ENCODE data around the gene NLGN4X.
A peak's percentile ranks its signal among the peaks of the same experiment; 100 is the strongest.

The NLGN4X gene

DNA sequence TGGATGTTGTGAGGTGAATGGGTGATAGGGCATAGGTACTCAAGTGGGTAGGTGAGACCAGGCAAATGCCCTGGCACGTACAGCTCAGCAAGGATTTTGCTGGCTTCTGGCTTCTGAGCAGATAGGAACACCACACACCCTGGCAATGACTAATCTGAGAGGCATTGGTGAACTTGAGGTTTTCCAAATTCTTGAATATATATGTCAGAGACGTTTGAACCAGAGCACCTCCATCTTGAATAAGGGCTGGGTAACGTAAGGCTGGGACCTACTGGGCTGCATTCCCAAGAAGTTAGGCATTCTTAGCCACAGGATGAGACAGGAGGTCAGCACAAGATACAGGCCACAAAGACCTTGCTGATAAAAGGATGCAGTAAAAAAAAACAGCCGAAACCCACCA lies 204.5 kb downstream of the NLGN4X start:
- no peak for DNase-seq (ENCODE audit: low read depth in 1 of 2, low spot score in 1 of 2)
- in situ Hi-C loops (cut with HindIII; ENCODE audit: low pct_unique_long_range_greater_than_20kb, low sequenced_read_pairs) = no loop called here
- no peak for TF ChIP-seq JUND (IDR thresholded peaks at IDR 0.05; ENCODE audit: low read depth)

DNA sequence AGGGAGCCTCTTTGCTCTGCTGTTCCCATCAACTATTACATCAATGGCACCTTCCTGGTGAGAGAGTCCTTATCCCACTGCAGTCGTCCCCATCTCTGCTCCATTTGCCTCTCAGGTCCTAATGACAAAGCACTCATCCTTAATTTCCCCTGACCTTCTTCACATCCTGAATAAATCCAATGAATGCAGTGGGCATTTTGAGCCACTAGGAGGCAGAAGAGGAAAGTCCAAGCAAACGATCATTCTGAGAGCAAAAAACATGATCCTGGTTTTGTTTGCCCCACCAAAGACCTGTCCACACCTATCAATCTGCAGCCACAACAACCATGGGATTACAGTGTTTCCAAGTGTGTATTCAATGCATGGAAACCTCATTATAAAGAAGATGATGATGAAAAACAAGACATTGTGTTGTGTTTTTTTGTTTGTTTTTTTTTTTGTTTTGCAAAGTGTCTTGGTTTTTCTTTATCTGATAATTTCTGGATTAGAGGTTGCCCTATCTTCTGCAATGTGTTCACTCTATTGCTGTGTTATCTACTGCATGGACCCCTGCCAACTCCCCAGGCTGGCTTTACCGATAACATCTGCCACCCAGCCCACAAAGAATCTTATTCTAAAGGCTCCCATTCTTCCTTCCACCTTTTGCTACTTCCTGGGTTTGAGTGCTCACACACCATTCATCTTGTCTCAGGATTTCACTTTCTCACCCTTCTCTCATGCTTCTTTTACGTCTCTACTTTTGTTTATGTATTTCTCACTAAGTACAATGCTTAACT lies 207.2 kb downstream of the NLGN4X start:
- in situ Hi-C loops (cut with HindIII; ENCODE audit: low pct_unique_long_range_greater_than_20kb, low sequenced_read_pairs) = no loop called here
- TF ChIP-seq JUND (IDR thresholded peaks at IDR 0.05; ENCODE audit: low read depth) = no peak
- DNase-seq (ENCODE audit: low read depth in 1 of 2, low spot score in 1 of 2) = peak in 1 of 2 experiments; percentile 59

DNA sequence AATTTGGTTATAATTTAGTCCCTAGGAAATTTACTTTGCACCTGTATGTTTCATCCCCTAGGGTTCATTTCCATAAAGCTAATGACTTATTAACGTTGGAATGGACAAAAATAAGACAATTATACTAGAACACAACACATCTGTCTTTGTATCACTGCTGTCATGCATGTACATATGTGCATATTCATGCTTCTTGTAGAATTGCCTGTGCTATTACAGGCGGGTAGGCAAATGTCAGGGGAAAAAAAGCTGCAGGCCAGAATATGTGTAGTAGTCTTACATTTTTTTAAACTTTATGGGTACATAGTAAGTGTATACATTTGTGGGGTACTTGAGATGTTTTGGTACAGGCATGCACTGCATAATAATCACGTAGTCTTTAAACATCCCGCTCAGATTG lies 209.6 kb downstream of the NLGN4X start:
- DNase-seq (ENCODE audit: low read depth in 1 of 2, low spot score in 1 of 2) = no peak
- in situ Hi-C loops (cut with HindIII; ENCODE audit: low pct_unique_long_range_greater_than_20kb, low sequenced_read_pairs) = no loop called here

DNA sequence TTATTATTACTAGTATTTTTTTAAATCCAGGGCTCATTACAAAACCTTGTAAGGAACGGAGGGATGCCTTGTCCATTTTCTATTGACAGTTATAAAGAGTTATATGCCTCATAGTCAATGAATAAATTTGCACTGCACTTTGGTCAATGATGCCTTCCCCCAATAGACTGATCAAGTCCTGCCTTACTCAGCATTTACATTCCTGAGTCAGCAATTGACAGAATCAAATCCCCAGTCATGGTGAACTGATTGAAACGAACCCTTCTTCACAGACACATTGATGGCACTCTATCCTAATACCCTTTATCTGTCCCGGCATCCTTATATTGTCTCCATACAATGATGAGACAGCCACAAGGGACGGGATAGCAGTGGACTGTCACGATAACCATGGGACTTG lies 213.2 kb downstream of the NLGN4X start:
- in situ Hi-C loops (cut with HindIII; ENCODE audit: low pct_unique_long_range_greater_than_20kb, low sequenced_read_pairs) = no loop called here
- TF ChIP-seq JUND (IDR thresholded peaks at IDR 0.05; ENCODE audit: low read depth) = no peak
- DNase-seq (ENCODE audit: low read depth in 1 of 2, low spot score in 1 of 2) = no peak

More for the DNA sequence above, 209.6 kb downstream of the NLGN4X start:
- TF ChIP-seq JUND (IDR thresholded peaks at IDR 0.05; ENCODE audit: low read depth) = no peak

DNA sequence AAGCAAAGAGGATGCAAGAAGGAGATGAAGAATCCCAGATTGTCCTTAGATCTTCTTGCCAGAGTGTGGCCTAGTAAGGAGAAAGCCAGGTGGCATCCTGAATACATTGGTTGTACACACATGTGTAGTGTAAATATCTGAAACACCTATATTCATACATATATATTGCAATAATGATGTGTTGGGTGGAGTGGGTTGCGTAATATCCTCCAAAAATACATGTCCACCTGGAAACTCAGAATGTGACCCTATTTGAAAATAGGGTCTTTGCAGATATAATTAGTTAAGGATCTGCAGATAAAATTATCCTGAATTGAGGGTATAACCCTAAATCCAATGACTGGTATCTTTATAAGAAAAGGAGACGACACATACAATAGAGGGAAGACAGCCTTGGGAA lies 216.3 kb downstream of the NLGN4X start:
- in situ Hi-C loops (cut with HindIII; ENCODE audit: low pct_unique_long_range_greater_than_20kb, low sequenced_read_pairs) = no loop called here
- no peak for TF ChIP-seq JUND (IDR thresholded peaks at IDR 0.05; ENCODE audit: low read depth)
- no peak for DNase-seq (ENCODE audit: low read depth in 1 of 2, low spot score in 1 of 2)

DNA sequence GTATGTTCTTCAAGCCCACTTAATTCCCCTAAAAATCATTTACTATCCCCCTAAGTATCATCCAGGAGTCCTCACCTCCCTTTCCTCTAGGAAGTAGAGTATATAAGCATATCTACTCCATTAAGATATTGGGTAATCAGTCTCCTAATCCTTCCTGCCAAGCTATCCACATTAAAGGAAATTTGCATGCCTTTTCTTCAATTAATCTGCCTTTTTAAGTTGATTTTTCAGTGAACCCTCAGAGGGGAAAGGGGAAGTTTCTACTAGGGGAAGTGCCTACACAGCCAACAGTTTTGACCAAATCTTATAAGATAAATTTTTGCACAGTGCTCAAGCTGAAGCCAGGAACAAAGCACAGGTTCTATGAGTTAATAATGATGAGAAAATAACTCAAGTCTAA lies 222.8 kb downstream of the NLGN4X start:
- no peak for TF ChIP-seq JUND (IDR thresholded peaks at IDR 0.05; ENCODE audit: low read depth)
- no peak for DNase-seq (ENCODE audit: low read depth in 1 of 2, low spot score in 1 of 2)
- in situ Hi-C loops (cut with HindIII; ENCODE audit: low pct_unique_long_range_greater_than_20kb, low sequenced_read_pairs) = no loop called here

DNA sequence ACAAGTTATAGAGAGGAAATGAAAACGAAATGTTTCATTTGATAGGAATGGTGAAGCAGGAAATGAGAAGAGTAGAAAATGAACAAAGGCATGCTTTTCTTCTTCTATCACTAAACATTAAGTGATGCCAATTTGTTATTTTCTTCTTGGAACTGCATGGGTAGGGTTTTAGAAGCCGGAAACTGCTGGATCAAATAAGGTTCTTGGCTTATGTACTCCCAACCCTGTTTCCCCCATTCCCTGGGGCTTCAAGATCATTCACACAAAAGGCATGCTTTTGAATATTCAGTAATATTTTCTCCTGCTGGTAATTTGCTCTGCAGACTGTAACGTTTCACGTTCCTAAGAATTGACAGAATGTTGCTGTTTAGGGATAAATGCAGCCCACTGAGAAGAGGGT lies 224.1 kb downstream of the NLGN4X start:
- no peak for DNase-seq (ENCODE audit: low read depth in 1 of 2, low spot score in 1 of 2)
- TF ChIP-seq JUND (IDR thresholded peaks at IDR 0.05; ENCODE audit: low read depth) = no peak
- in situ Hi-C loops (cut with HindIII; ENCODE audit: low pct_unique_long_range_greater_than_20kb, low sequenced_read_pairs) = no loop called here

DNA sequence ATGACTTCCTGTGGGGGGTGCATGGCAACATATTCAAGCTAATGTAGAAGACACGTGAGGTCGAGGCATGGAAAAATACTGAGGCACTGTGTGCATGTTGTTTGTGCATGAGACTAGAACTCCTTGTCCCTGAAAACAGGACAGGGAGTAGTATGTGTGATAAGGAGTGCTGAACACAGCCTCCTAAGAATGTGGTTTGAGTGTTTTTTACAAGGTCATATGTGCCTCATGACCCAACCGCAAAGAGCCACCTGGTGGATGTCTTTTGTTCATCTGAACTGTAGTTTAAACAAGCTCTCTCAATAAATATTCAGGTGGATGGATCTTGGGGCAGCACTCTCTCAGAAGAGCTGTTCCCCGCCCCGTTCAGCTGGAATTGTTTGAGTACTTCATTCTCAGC lies 226.6 kb downstream of the NLGN4X start:
- in situ Hi-C loops (cut with HindIII; ENCODE audit: low pct_unique_long_range_greater_than_20kb, low sequenced_read_pairs) = no loop called here
- TF ChIP-seq JUND (IDR thresholded peaks at IDR 0.05; ENCODE audit: low read depth) = no peak
- peak in 1 of 2 experiments; percentile 57 for DNase-seq (ENCODE audit: low read depth in 1 of 2, low spot score in 1 of 2)

DNA sequence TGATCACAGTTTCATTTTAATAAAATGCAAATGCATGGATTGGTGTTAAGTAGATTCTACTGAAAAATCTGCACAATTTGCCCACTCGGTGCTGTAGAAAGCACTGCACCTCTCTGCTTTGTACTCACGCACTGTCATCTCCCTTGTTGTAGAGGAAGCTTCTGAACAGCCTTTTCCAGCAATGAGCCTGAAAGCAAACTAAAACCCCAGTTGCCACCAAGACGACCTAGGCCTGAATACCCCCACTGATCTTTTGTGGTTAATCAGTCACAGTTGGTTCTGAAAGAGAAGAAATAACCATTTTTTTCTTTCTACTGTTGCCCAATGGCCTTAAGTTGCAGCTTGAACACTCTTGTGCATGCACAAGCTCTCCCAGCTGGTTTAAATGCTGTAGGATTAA lies 229.8 kb downstream of the NLGN4X start:
- in situ Hi-C loops (cut with HindIII; ENCODE audit: low pct_unique_long_range_greater_than_20kb, low sequenced_read_pairs) = no loop called here
- no peak for DNase-seq (ENCODE audit: low read depth in 1 of 2, low spot score in 1 of 2)
- no peak for TF ChIP-seq JUND (IDR thresholded peaks at IDR 0.05; ENCODE audit: low read depth)

DNA sequence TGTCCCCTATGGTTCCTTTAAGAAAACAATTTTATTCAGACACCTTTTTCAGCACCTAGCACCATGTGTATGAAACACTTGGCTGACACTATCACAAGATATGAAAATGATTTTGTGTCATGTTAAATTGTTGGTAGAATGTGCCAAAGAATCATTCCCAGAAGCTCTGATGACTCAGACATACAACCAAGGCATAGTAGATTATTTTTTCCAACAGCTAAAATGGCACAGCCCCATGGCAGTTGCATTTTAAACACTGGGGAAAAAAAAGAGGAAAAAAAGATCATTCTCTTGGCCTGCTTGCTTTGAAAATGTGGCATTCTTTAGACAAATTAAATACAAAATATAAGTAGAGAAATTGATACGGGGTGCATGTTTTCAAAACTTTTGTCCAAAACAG lies 230.2 kb downstream of the NLGN4X start:
- in situ Hi-C loops (cut with HindIII; ENCODE audit: low pct_unique_long_range_greater_than_20kb, low sequenced_read_pairs) = no loop called here
- no peak for TF ChIP-seq JUND (IDR thresholded peaks at IDR 0.05; ENCODE audit: low read depth)
- no peak for DNase-seq (ENCODE audit: low read depth in 1 of 2, low spot score in 1 of 2)

DNA sequence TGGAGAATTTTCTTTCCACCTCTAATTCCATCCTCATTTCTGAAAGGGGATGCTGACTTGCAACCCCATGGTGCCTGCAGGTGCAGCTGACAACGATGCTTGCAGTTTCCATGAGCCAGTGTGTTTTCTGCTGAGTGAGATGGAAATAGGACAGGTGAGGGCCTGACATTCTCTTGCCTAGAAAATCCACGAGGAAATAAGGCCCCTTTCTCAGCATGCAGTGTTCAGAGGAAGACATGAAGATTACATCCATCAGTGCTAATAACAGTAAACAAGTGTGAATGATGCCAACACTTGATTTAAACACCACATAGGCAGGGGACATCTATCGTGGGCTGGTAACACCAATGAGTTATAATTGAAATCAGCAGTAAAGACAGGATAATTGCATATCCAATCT lies 237.3 kb downstream of the NLGN4X start:
- DNase-seq (ENCODE audit: low read depth in 1 of 2, low spot score in 1 of 2) = no peak
- in situ Hi-C loops (cut with HindIII; ENCODE audit: low pct_unique_long_range_greater_than_20kb, low sequenced_read_pairs) = no loop called here
- TF ChIP-seq JUND (IDR thresholded peaks at IDR 0.05; ENCODE audit: low read depth) = no peak

DNA sequence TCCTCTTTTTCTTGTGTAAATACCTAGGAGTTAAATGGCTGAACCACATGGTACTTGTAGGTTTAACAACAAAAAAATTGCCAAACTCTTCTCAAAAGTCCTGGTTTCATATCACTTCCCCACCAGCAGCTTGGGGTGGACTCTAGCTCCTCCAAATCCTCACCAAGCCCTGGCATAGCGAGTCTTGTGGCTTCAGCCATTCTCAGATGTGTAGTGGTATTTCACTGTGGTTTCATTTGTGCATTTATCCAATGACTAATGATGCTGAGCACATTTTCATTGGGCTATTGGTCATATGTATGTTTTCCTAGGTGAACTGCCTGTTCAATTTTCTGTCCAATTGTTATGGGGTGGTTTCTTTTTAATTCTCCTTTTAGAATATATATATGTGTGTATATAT lies 249.3 kb downstream of the NLGN4X start:
- TF ChIP-seq JUND (IDR thresholded peaks at IDR 0.05; ENCODE audit: low read depth) = no peak
- in situ Hi-C loops (cut with HindIII; ENCODE audit: low pct_unique_long_range_greater_than_20kb, low sequenced_read_pairs) = no loop called here
- DNase-seq (ENCODE audit: low read depth in 1 of 2, low spot score in 1 of 2) = no peak

DNA sequence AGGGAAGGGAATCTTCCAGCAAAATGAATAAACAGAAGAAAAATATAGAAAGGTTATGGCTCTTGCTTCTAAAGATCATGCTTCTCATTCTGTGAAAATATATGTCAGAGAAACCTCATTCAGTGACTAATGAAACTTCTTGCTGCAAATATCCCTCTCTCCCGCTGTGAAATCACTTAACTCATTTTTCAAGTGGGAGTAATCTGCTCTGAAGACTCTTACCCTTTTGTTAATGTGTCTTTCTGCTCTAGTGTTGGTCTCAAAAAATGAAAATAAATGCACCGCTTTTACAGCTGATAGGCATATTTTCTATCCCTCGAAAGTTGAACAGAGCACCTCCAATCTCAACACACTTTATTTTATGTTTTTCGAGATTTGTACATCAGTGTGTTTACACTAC lies 252.3 kb downstream of the NLGN4X start:
- no peak for TF ChIP-seq JUND (IDR thresholded peaks at IDR 0.05; ENCODE audit: low read depth)
- in situ Hi-C loops (cut with HindIII; ENCODE audit: low pct_unique_long_range_greater_than_20kb, low sequenced_read_pairs) = no loop called here
- DNase-seq (ENCODE audit: low read depth in 1 of 2, low spot score in 1 of 2) = no peak

DNA sequence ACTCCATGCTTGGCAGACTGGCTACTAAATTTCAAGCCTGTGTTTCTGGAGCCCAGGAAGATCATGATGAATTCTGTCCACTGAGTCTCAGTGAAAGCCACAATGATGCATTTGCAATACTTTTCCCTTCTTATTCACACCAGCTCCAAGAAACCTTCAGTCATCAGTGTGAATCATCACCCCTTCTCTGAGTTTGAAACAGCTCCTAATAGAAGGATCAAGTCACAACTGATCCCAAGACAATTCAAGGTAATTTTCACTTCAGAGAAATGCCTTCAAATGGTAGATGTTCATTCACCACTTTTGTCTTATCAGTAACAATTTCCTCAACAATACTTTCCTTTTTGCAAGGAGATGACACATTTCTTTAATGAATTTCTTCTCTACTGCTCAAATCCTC lies 257.4 kb downstream of the NLGN4X start:
- TF ChIP-seq JUND (IDR thresholded peaks at IDR 0.05; ENCODE audit: low read depth) = no peak
- in situ Hi-C loops (cut with HindIII; ENCODE audit: low pct_unique_long_range_greater_than_20kb, low sequenced_read_pairs) = no loop called here
- DNase-seq (ENCODE audit: low read depth in 1 of 2, low spot score in 1 of 2) = no peak

Data from T47D (cell line).